Endodermal cell (in vitro differentiated cells): Measurements from ENCODE around the gene LMX1B. TPM values are rescaled to one million over a fixed set of nuclear protein-coding genes. Genes with fewer than 3 reads are reported as not detected.
A peak's percentile ranks its signal among the peaks of the same experiment; 100 is the strongest.

Experiments
- DNase-seq: peaks from one replicate; pipeline ENCODE4 v3.0.0-alpha.2; 2017
- H3K27ac ChIP-seq: 2 replicates; pipeline ENCODE4 v1.5.1; 2013; ENCODE audit warnings: mild to moderate bottlenecking, low read depth, low read length, moderate library complexity
- H3K27me3 ChIP-seq: 2 replicates; pipeline ENCODE4 v1.6.1; 2013; ENCODE audit warnings: mild to moderate bottlenecking, low read length, moderate library complexity; ENCODE audit not compliant: insufficient read depth, control insufficient read depth, poor library complexity, severe bottlenecking
- H3K36me3 ChIP-seq: 2 replicates; pipeline ENCODE4 v1.7.0; 2013; ENCODE audit warnings: mild to moderate bottlenecking, low read length, moderate library complexity; ENCODE audit not compliant: control insufficient read depth, insufficient read depth
- H3K4me1 ChIP-seq: one replicate; pipeline ENCODE4 v1.7.0; 2013; ENCODE audit warnings: low read length; ENCODE audit not compliant: control insufficient read depth, insufficient read depth
- H3K4me3 ChIP-seq: 2 replicates; pipeline ENCODE4 v1.5.1; 2013; ENCODE audit warnings: mild to moderate bottlenecking, low read length, moderate library complexity
- H3K9ac ChIP-seq: 2 replicates; pipeline ENCODE4 v1.6.1; 2013; ENCODE audit warnings: mild to moderate bottlenecking, low read length, moderate library complexity; ENCODE audit not compliant: poor library complexity, severe bottlenecking; ENCODE audit errors: extremely low read depth
- H3K9me3 ChIP-seq: 2 replicates; pipeline ENCODE4 v1.6.1; 2013; ENCODE audit warnings: mild to moderate bottlenecking, low read length, moderate library complexity; ENCODE audit not compliant: control insufficient read depth
- H3K27ac Mint-ChIP-seq: 2 replicates; pipeline ENCODE4 v1.8.0; 2020; ENCODE audit warnings: mixed read lengths
- H3K27me3 Mint-ChIP-seq: 2 replicates; pipeline ENCODE4 v1.8.0; 2021; ENCODE audit warnings: mild to moderate bottlenecking, mixed read lengths; ENCODE audit not compliant: insufficient read depth
- H3K36me3 Mint-ChIP-seq: 2 replicates; pipeline ENCODE4 v1.8.0; 2020; ENCODE audit warnings: low read depth, mixed read lengths
- H3K4me1 Mint-ChIP-seq: 2 replicates; pipeline ENCODE4 v1.8.0; 2020; ENCODE audit warnings: mixed read lengths
- H3K4me3 Mint-ChIP-seq: 2 replicates; pipeline ENCODE4 v1.8.0; 2020; ENCODE audit warnings: mild to moderate bottlenecking, moderate library complexity, mixed read lengths
- H3K9me3 Mint-ChIP-seq: 2 replicates; pipeline ENCODE4 v1.8.0; 2020; ENCODE audit warnings: mild to moderate bottlenecking, mixed read lengths
- CTCF ChIP-seq: fragments of 200-600 bp; sonication (generic); conservative IDR thresholded peaks from 2 replicates; pipeline ENCODE4 v1.5.0; 2021; ENCODE audit warnings: antibody characterized with exemption, mild to moderate bottlenecking
- WGBS, 2 experiments: methylation state at CpG; one replicate each; pipeline versions ENCODE4 v1.1.5 to v1.1.7; 2013; ENCODE audit warnings: missing lambda C conversion rate in 2 of 2, mixed read lengths in 1 of 2; ENCODE audit not compliant: insufficient coverage in 1 of 2, insufficient read length in 1 of 2; 5-methylcytosine and 5-hydroxymethylcytosine counted together
- total RNA-seq, 2 donors: library from RNA; stranded (reverse); fragmentation: NEBNext Ultra II Directional in 1 of 2; extraction: Animal tissue kit (Norgen Biotek cat#: 25700) in 1 of 2; gene quantifications; 2 replicates in 1 of 2; 3 replicates in 1 of 2; pipeline ENCODE4 v1.2.1, GENCODE V29; 2021

The LMX1B gene
- total RNA-seq, 2 donors from 2014 or later: 11.1 to 11.4 TPM

- no peak overlapping the region for H3K9ac ChIP-seq
- 69 to 75% methylated on average over 6 to 13 of the region's 13 CpGs for WGBS, 2 experiments
- no peaks in the 10 kb centered on the region for H3K9me3 ChIP-seq
- H3K4me3 Mint-ChIP-seq: no peak overlapping the region
- TF ChIP-seq CTCF: no peak
- peaks cover 21% of the 10 kb centered on the region for H3K4me1 ChIP-seq
- H3K27ac Mint-ChIP-seq: no peak overlapping the region
- no peaks in the 10 kb centered on the region for H3K36me3 ChIP-seq
- peaks cover 38% of the 10 kb centered on the region for H3K4me1 Mint-ChIP-seq
- no peaks in the 10 kb centered on the region for H3K27me3 ChIP-seq
- H3K4me3 ChIP-seq: no peak overlapping the region
- peaks cover 26% of the 10 kb centered on the region for H3K27me3 Mint-ChIP-seq
- no peak for DNase-seq
- no peaks in the 10 kb centered on the region for H3K36me3 Mint-ChIP-seq
- H3K27ac ChIP-seq: peak overlapping the region; percentile 86
- no peaks in the 10 kb centered on the region for H3K9me3 Mint-ChIP-seq
Observed at GRCh38 chr9:126658201-126658825, 44.6 kb downstream of the LMX1B start.

GRCh38 chr9:126658956-126659555 is 45.3 kb downstream of the LMX1B start:
- peaks cover 20% of the 10 kb centered on the region for H3K4me1 ChIP-seq
- Mint-ChIP-seq H3K36me3 (no peaks in the 10 kb centered on the region), H3K4me1 (peaks cover 33% of the 10 kb centered on the region), H3K27me3 (peaks cover 20% of the 10 kb centered on the region), H3K4me3 (no peak overlapping the region), H3K9me3 (no peaks in the 10 kb centered on the region), H3K27ac (no peak overlapping the region)
- H3K27me3 ChIP-seq: no peaks in the 10 kb centered on the region
- H3K4me3 ChIP-seq: no peak overlapping the region
- no peak for DNase-seq
- no peak overlapping the region for H3K9ac ChIP-seq
- 52 to 81% methylated on average over 4 to 11 of the region's 11 CpGs for WGBS, 2 experiments
- H3K9me3 ChIP-seq: no peaks in the 10 kb centered on the region
- H3K27ac ChIP-seq: peak overlapping the region; percentile 86
- TF ChIP-seq CTCF: no peak
- no peaks in the 10 kb centered on the region for H3K36me3 ChIP-seq

- H3K4me3 Mint-ChIP-seq: no peak overlapping the region
- H3K9me3 Mint-ChIP-seq: no peaks in the 10 kb centered on the region
- H3K4me3 ChIP-seq: no peak overlapping the region
- DNase-seq: no peak
- H3K9ac ChIP-seq: no peak overlapping the region
- no peak for TF ChIP-seq CTCF
- H3K4me1 ChIP-seq: peaks cover 23% of the 10 kb centered on the region
- H3K27ac ChIP-seq: peak overlapping the region; percentile 9
- peaks cover 34% of the 10 kb centered on the region for H3K4me1 Mint-ChIP-seq
- H3K9me3 ChIP-seq: no peaks in the 10 kb centered on the region
- no peaks in the 10 kb centered on the region for H3K36me3 ChIP-seq
- H3K36me3 Mint-ChIP-seq: no peaks in the 10 kb centered on the region
- H3K27ac Mint-ChIP-seq: no peak overlapping the region
- no peaks in the 10 kb centered on the region for H3K27me3 ChIP-seq
- peaks cover 15% of the 10 kb centered on the region for H3K27me3 Mint-ChIP-seq
- 91 to 96% methylated on average over 5 to 17 of the region's 17 CpGs for WGBS, 2 experiments
Observed at GRCh38 chr9:126661122-126661520, 47.4 kb downstream of the LMX1B start.
